GM19463 (cell line): ENCODE results near the gene ARHGEF39.
A peak's percentile ranks its signal among the peaks of the same experiment; 100 is the strongest.
"Not testable (repeated sequence)": the region's sequence is repeated elsewhere in the genome, so short reads cannot be mapped to it uniquely, and the experiment has no call there.

Experiments
- ATAC-seq: cut with Tn5 transposase; IDR thresholded peaks from one replicate; pipeline ENCODE4 v1.9.1; 2021; ENCODE audit warnings: mild to moderate bottlenecking, moderate library complexity; ENCODE audit not compliant: unreplicated experiment

ARHGEF39 gene

GRCh38 chr9:35653611-35654010 lies 11.4 kb downstream of the ARHGEF39 start:
- ATAC-seq = no peak

- no peak for ATAC-seq
Measured at GRCh38 chr9:35652829-35653209, 12.2 kb downstream of the ARHGEF39 start.

- ATAC-seq = no peak
Measured at GRCh38 chr9:35651956-35652828, 12.8 kb downstream of the ARHGEF39 start.

GRCh38 chr9:35650341-35651158 lies 14.4 kb downstream of the ARHGEF39 start, which contains the start of gene SIT1:
TSS of gene SIT1 (minus strand) at chr9:35650931. CDS start at chr9:35650853, 78 bp downstream.
- peak; percentile 26 for ATAC-seq

- ATAC-seq = no peak
Measured at GRCh38 chr9:35649431-35650340, 15.3 kb downstream of the ARHGEF39 start.

GRCh38 chr9:35646533-35647265 lies 18.3 kb downstream of the ARHGEF39 start:
- ATAC-seq = peak; percentile 69

GRCh38 chr9:35646153-35646532 lies 18.9 kb downstream of the ARHGEF39 start:
- no peak for ATAC-seq

- not testable (repeated sequence) for ATAC-seq
Measured at GRCh38 chr9:35645736-35646135, 19.3 kb downstream of the ARHGEF39 start.

GRCh38 chr9:35643046-35643445 lies 21.9 kb downstream of the ARHGEF39 start:
- ATAC-seq = no peak

- ATAC-seq = not testable (repeated sequence)
Measured at GRCh38 chr9:35641478-35641877, 23.5 kb downstream of the ARHGEF39 start.

- ATAC-seq = not testable (repeated sequence)
Measured at GRCh38 chr9:35640431-35640830, 24.6 kb downstream of the ARHGEF39 start.

GRCh38 chr9:35639631-35640030 lies 25.4 kb downstream of the ARHGEF39 start:
- ATAC-seq = no peak

- not testable (repeated sequence) for ATAC-seq
Measured at GRCh38 chr9:35639225-35639624, 25.8 kb downstream of the ARHGEF39 start.

GRCh38 chr9:35638751-35639150 lies 26.2 kb downstream of the ARHGEF39 start:
- ATAC-seq = not testable (repeated sequence)

GRCh38 chr9:35637427-35637955 lies 27.5 kb downstream of the ARHGEF39 start:
- ATAC-seq = not testable (repeated sequence)

GRCh38 chr9:35636877-35637246 lies 28.1 kb downstream of the ARHGEF39 start:
- not testable (repeated sequence) for ATAC-seq

- no peak for ATAC-seq
Measured at GRCh38 chr9:35636135-35636876, 28.7 kb downstream of the ARHGEF39 start.

GRCh38 chr9:35635730-35636129 lies 29.3 kb downstream of the ARHGEF39 start:
- ATAC-seq = no peak

- no peak for ATAC-seq
Measured at GRCh38 chr9:35629597-35629996, 35.4 kb downstream of the ARHGEF39 start.
